DOHH2 (cell line): ENCODE results near the gene VTI1A.

Experiments used
- H3F3A ChIP-seq: fragments of 200-600 bp; sonication (generic), shearing (Covaris generic); 2 replicates; pipeline ENCODE4 v1.6.0; 2016; ENCODE audit warnings: antibody characterized with exemption, mild to moderate bottlenecking; ENCODE audit not compliant: control insufficient read depth, insufficient read depth
- H3K27ac ChIP-seq: fragments of 200-600 bp; sonication (generic); 2 replicates; pipeline ENCODE4 v1.5.1; 2014; ENCODE audit warnings: low read depth, mild to moderate bottlenecking, low read length, moderate library complexity
- H3K27me3 ChIP-seq: fragments of 200-600 bp; sonication (generic); 2 replicates; pipeline ENCODE4 v1.6.1; 2014; ENCODE audit warnings: mild to moderate bottlenecking, low read length, mixed read lengths; ENCODE audit not compliant: control insufficient read depth
- H3K36me3 ChIP-seq: fragments of 200-600 bp; sonication (generic); 2 replicates; pipeline ENCODE4 v1.6.1; 2014; ENCODE audit warnings: mild to moderate bottlenecking, low read length, moderate library complexity, mixed read lengths; ENCODE audit not compliant: control insufficient read depth
- H3K4me1 ChIP-seq: fragments of 200-600 bp; sonication (generic); 2 replicates; pipeline ENCODE4 v1.6.1; 2014; ENCODE audit warnings: mild to moderate bottlenecking, low read length, mixed read lengths; ENCODE audit not compliant: control insufficient read depth
- H3K4me2 ChIP-seq: fragments of 200-600 bp; sonication (generic); 2 replicates; pipeline ENCODE4 v1.6.0; 2014; ENCODE audit warnings: mild to moderate bottlenecking, low read length, moderate library complexity
- H3K4me3 ChIP-seq: fragments of 200-600 bp; sonication (generic); 2 replicates; pipeline ENCODE4 v1.5.1; 2014; ENCODE audit warnings: mild to moderate bottlenecking, low read length, mixed read lengths
- H3K79me2 ChIP-seq: fragments of 200-600 bp; sonication (generic); 2 replicates; pipeline ENCODE4 v1.6.1; 2014; ENCODE audit warnings: mild to moderate bottlenecking, low read length, mixed read lengths; ENCODE audit not compliant: control insufficient read depth
- H3K9me2 ChIP-seq: fragments of 200-600 bp; sonication (generic); replicated peaks from 2 replicates; pipeline ENCODE4 v1.6.1; 2014; ENCODE audit warnings: mild to moderate bottlenecking, low read length, mixed read lengths; ENCODE audit not compliant: control insufficient read depth
- H3K9me3 ChIP-seq: fragments of 200-600 bp; sonication (generic); 2 replicates; pipeline ENCODE4 v1.6.1; 2014; ENCODE audit warnings: antibody characterized with exemption, low read length, mixed read lengths; ENCODE audit not compliant: control insufficient read depth, insufficient read depth
- H4K20me1 ChIP-seq: fragments of 200-600 bp; sonication (generic); 2 replicates; pipeline ENCODE4 v1.6.0; 2014; ENCODE audit warnings: low read depth, mild to moderate bottlenecking, antibody characterized with exemption, low read length, moderate library complexity; ENCODE audit not compliant: control insufficient read depth, insufficient read depth
- EZH2phosphoT487 ChIP-seq: fragments of 200-600 bp; sonication (generic); IDR thresholded peaks from 2 replicates; pipeline ENCODE4 v1.6.1; 2017; ENCODE audit warnings: borderline replicate concordance, mild to moderate bottlenecking, antibody characterized with exemption, low read length, moderate library complexity, mixed read lengths
- TF ChIP-seq, protein P1 (sequence below): fragments of 200-600 bp; sonication (generic); IDR thresholded peaks from one replicate; pipeline ENCODE4 v1.5.1; 2014; ENCODE audit warnings: antibody characterized with exemption, mild to moderate bottlenecking, low read depth, low read length; ENCODE audit not compliant: poor library complexity, severe bottlenecking

VTI1A gene

DNA sequence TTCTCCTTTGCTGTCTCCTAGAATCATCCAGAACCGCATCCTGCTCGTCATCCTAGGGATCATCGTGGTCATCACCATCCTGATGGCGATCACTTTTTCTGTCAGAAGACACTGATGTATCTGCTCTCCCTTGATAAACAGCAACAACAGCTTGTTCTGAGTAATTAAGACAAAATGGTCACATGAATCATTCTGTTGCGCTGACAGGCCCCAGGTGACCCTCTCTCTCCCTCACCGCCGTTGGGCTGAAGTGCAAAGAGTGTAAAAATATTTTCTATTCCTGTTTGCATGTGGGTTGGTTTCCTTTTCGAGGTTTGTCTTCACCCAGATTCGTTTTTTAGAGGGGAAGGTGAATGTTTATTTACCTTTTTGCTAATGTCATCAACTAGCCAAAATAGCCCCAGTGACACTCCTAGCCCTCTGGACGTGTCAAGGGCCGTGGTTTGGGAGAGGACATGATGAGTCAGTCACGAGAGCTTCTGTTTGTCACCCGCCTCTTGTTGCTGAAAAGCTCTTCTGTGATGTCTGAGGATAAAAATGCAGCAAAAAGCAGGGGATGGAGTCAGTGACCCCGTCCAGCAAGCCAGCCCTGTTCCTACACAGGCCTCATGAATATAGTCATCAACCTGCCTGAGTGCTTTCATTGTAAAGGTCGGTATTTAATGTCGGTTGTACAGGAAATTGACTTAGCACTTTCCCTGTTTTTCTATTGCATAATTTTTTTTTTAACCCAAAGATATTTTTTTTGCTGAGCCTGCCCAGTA lies 368.4 kb downstream of the VTI1A start:
- no peaks in the 10 kb centered on the region for H3K79me2 ChIP-seq
- no peak overlapping the region for H3K27ac ChIP-seq
- no peaks in the 10 kb centered on the region for H3K27me3 ChIP-seq
- no peaks in the 10 kb centered on the region for H3K36me3 ChIP-seq
- no peaks in the 10 kb centered on the region for H3K9me2 ChIP-seq
- H3K9me3 ChIP-seq, result no peaks in the 10 kb centered on the region
- H3K4me1 ChIP-seq, result no peaks in the 10 kb centered on the region
- no peaks in the 10 kb centered on the region for H3F3A ChIP-seq
- H3K4me3 ChIP-seq, result no peak overlapping the region
- no peaks in the 10 kb centered on the region for H4K20me1 ChIP-seq
- TF ChIP-seq, protein P1, sequence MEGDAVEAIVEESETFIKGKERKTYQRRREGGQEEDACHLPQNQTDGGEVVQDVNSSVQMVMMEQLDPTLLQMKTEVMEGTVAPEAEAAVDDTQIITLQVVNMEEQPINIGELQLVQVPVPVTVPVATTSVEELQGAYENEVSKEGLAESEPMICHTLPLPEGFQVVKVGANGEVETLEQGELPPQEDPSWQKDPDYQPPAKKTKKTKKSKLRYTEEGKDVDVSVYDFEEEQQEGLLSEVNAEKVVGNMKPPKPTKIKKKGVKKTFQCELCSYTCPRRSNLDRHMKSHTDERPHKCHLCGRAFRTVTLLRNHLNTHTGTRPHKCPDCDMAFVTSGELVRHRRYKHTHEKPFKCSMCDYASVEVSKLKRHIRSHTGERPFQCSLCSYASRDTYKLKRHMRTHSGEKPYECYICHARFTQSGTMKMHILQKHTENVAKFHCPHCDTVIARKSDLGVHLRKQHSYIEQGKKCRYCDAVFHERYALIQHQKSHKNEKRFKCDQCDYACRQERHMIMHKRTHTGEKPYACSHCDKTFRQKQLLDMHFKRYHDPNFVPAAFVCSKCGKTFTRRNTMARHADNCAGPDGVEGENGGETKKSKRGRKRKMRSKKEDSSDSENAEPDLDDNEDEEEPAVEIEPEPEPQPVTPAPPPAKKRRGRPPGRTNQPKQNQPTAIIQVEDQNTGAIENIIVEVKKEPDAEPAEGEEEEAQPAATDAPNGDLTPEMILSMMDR, result no peak
- no peak for TF ChIP-seq EZH2phosphoT487
- no peak overlapping the region for H3K4me2 ChIP-seq

DNA sequence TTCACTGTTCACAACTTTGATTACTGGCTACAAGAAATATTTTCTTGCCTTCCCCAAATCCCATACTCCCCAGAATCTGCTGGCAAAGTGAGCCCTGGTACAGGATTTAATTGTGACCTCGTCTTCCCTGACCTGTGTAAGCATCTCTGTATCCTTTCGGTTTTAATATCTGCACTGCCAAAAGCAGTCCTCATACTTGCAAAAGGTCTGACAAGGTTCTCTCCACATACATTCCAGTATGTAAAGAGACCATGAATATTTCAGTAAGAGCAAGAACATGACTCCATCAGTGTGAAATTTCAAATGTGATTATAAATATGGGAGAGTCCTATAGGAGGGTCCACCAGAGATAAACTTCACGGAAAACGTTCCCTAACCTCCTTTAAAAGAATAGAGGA lies 369.0 kb downstream of the VTI1A start:
- Histone ChIP-seq H3K36me3 (no peaks in the 10 kb centered on the region), H3K4me1 (no peaks in the 10 kb centered on the region), H4K20me1 (no peaks in the 10 kb centered on the region), H3K4me2 (no peak overlapping the region), H3K9me2 (no peaks in the 10 kb centered on the region), H3K9me3 (no peaks in the 10 kb centered on the region), H3K27me3 (no peaks in the 10 kb centered on the region), H3F3A (no peaks in the 10 kb centered on the region), H3K79me2 (no peaks in the 10 kb centered on the region), H3K4me3 (no peak overlapping the region), H3K27ac (no peak overlapping the region)
- TF ChIP-seq, protein P1, result no peak
- TF ChIP-seq EZH2phosphoT487, result no peak

DNA sequence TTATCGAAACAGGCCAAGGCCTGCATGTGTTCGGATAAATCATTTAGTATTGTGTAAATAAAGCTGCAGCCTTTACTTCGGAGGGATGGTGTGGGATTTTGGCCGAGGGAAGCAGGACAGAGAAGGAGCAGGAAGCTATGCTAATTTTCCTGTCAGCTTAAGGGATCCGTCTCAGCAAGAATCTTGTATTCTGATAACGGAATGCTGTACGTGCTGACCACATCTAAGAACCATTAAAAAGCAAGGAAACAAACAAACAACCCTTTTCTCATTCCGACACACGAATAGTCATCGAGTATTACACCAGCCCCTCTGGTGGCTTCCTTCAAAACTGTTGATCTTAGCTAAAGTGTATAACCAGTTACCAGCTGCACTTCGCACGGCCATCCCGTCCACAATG lies 369.9 kb downstream of the VTI1A start:
- Histone ChIP-seq H3K4me2 (no peak overlapping the region), H3K27ac (no peak overlapping the region), H3K4me3 (no peak overlapping the region), H3K36me3 (no peaks in the 10 kb centered on the region), H4K20me1 (no peaks in the 10 kb centered on the region), H3F3A (no peaks in the 10 kb centered on the region), H3K9me3 (no peaks in the 10 kb centered on the region), H3K79me2 (no peaks in the 10 kb centered on the region), H3K27me3 (no peaks in the 10 kb centered on the region), H3K4me1 (no peaks in the 10 kb centered on the region), H3K9me2 (no peaks in the 10 kb centered on the region)
- no peak for TF ChIP-seq EZH2phosphoT487
- TF ChIP-seq, protein P1, result no peak
